GM18502 (cell line): ENCODE data around the gene ZIC4.

Experiments
- ATAC-seq: cut with Tn5 transposase; IDR thresholded peaks from one replicate; pipeline ENCODE4 v1.9.1; 2021; ENCODE audit warnings: mild to moderate bottlenecking; ENCODE audit not compliant: unreplicated experiment, poor library complexity

The ZIC4 gene

GRCh38 chr3:147377412-147378367 lies 28.7 kb downstream of the ZIC4 start:
- ATAC-seq = no peak

- ATAC-seq = no peak
Measured at GRCh38 chr3:147373301-147373700, 33.0 kb downstream of the ZIC4 start.

- ATAC-seq = no peak
Measured at GRCh38 chr3:147372525-147373027, 33.8 kb downstream of the ZIC4 start.

- ATAC-seq = no peak
Measured at GRCh38 chr3:147371771-147372340, 34.5 kb downstream of the ZIC4 start.

GRCh38 chr3:147371140-147371539 lies 35.2 kb downstream of the ZIC4 start:
- ATAC-seq = no peak

- no peak for ATAC-seq
Measured at GRCh38 chr3:147370349-147370748, 36.0 kb downstream of the ZIC4 start.

GRCh38 chr3:147369661-147370123 lies 36.7 kb downstream of the ZIC4 start:
- ATAC-seq = no peak

GRCh38 chr3:147369231-147369630 lies 37.1 kb downstream of the ZIC4 start:
- ATAC-seq = no peak

GRCh38 chr3:147368561-147369221 lies 37.7 kb downstream of the ZIC4 start:
- ATAC-seq = no peak

GRCh38 chr3:147368151-147368550 lies 38.2 kb downstream of the ZIC4 start:
- no peak for ATAC-seq

- ATAC-seq = no peak
Measured at GRCh38 chr3:147367676-147368075, 38.7 kb downstream of the ZIC4 start.

- ATAC-seq = no peak
Measured at GRCh38 chr3:147365196-147366115, 40.9 kb downstream of the ZIC4 start.

- no peak for ATAC-seq
Measured at GRCh38 chr3:147364771-147365170, 41.6 kb downstream of the ZIC4 start.

GRCh38 chr3:147361454-147362420 lies 44.6 kb downstream of the ZIC4 start:
- peak; percentile 85 for ATAC-seq

GRCh38 chr3:147360646-147361453 lies 45.5 kb downstream of the ZIC4 start:
- no peak for ATAC-seq

GRCh38 chr3:147360051-147360439 lies 46.3 kb downstream of the ZIC4 start:
- ATAC-seq = no peak

GRCh38 chr3:147359177-147360050 lies 46.9 kb downstream of the ZIC4 start:
- ATAC-seq = no peak
